ENCODE measurements around the gene FAM114A2. TPM values are rescaled to one million over a fixed set of nuclear protein-coding genes. Genes with fewer than 3 reads are reported as not detected.
A peak's percentile ranks its signal among the peaks of the same experiment; 100 is the strongest.

FAM114A2 gene
- polyA plus RNA-seq (20.2 and 24.8 TPM in 2 replicates), polyA minus RNA-seq (22.8 and 29.2 TPM in 2 replicates)

GRCh38 chr5:154038707-154039457 is at the start of gene FAM114A2, which contains the start of gene MFAP3:
Gene FAM114A2 (minus strand): TSS chr5:154038910. CDS start chr5:154034953, 3,957 bp downstream.
Gene MFAP3 (plus strand): TSS chr5:154038967. CDS start chr5:154049723, 10,756 bp downstream.
- H3K9ac ChIP-seq (ENCODE audit: low read length): peak within 1 kb of the TSS; percentile 80
- peak within 1 kb of the TSS; percentile 81 for H2AFZ ChIP-seq (ENCODE audit: low read depth, low read length)
- peaks cover 30% of the 10 kb centered on the region for H3K79me2 ChIP-seq (replicated peaks; ENCODE audit: insufficient read depth, low read length)
- H3K4me3 ChIP-seq (ENCODE audit: low read length): peak within 1 kb of the TSS; percentile 83
- H3K9me3 ChIP-seq (ENCODE audit: low read length): no peaks in the 10 kb centered on the region
- H3K27me3 ChIP-seq (ENCODE audit: insufficient read depth, low read depth, low read length): no peaks in the 10 kb centered on the region
- no peaks in the 10 kb centered on the region for H3F3A ChIP-seq (ENCODE audit: insufficient read depth, low read length, poor library complexity, severe bottlenecking)
- peak within 1 kb of the TSS; percentile 75 for H3K27ac ChIP-seq (ENCODE audit: low read length)
- H3K4me2 ChIP-seq (ENCODE audit: low read length): peak within 1 kb of the TSS; percentile 86
- H3K36me3 ChIP-seq (ENCODE audit: insufficient read depth, low read length): no peaks in the 10 kb centered on the region
- H4K20me1 ChIP-seq (ENCODE audit: insufficient read depth): no peaks in the 10 kb centered on the region
- TF ChIP-seq REST (IDR thresholded peaks at IDR 0.05; ENCODE audit: borderline replicate concordance): peak; percentile 66
- TF ChIP-seq TAF1 (IDR thresholded peaks at IDR 0.05; ENCODE audit: low read depth): peak; percentile 75
- no peak for TF ChIP-seq RAD21 (conservative IDR thresholded peaks at IDR 0.05)
- TF ChIP-seq EP300 (conservative IDR thresholded peaks at IDR 0.05; ENCODE audit: poor library complexity, severe bottlenecking): peak; percentile 47
- peak; percentile 94 for TF ChIP-seq POLR2AphosphoS5 (IDR thresholded peaks at IDR 0.05)
- TF ChIP-seq CTCF (IDR thresholded peaks at IDR 0.05; ENCODE audit: poor library complexity, severe bottlenecking): peak; percentile 18
- TF ChIP-seq SMC3 (conservative IDR thresholded peaks at IDR 0.05; ENCODE audit: poor library complexity): peak; percentile 48
- TF ChIP-seq MXI1 (conservative IDR thresholded peaks at IDR 0.05; ENCODE audit: poor library complexity, severe bottlenecking): peak; percentile 87
- no peak for TF ChIP-seq EZH2 (IDR thresholded peaks at IDR 0.05; ENCODE audit: borderline replicate concordance, insufficient read depth, low read length, poor library complexity, severe bottlenecking)
- H3K9me2 ChIP-seq (ENCODE audit: insufficient read depth, low read length): no peaks in the 10 kb centered on the region

- Histone ChIP-seq H3K36me3 (ENCODE audit: insufficient read depth, low read length) (no peaks in the 10 kb centered on the region), H3K9me2 (ENCODE audit: insufficient read depth, low read length) (no peaks in the 10 kb centered on the region), H3K27me3 (ENCODE audit: insufficient read depth, low read depth, low read length) (no peaks in the 10 kb centered on the region), H3K27ac (ENCODE audit: low read length) (peak overlapping the region; percentile 82), H4K20me1 (ENCODE audit: insufficient read depth) (no peaks in the 10 kb centered on the region), H3K9ac (ENCODE audit: low read length) (peak overlapping the region; percentile 24), H3K9me3 (ENCODE audit: low read length) (no peaks in the 10 kb centered on the region), H3K4me3 (ENCODE audit: low read length) (peak overlapping the region; percentile 32), H3K4me2 (ENCODE audit: low read length) (peak overlapping the region; percentile 35), H2AFZ (ENCODE audit: low read depth, low read length) (no peak overlapping the region), H3K79me2 (replicated peaks; ENCODE audit: insufficient read depth, low read length) (no peaks in the 10 kb centered on the region), H3F3A (ENCODE audit: insufficient read depth, low read length, poor library complexity, severe bottlenecking) (peaks cover 5% of the 10 kb centered on the region)
- TF ChIP-seq EP300 (conservative IDR thresholded peaks at IDR 0.05; ENCODE audit: poor library complexity, severe bottlenecking): peak; percentile 98
- peak; percentile 96 for TF ChIP-seq POLR2AphosphoS5 (IDR thresholded peaks at IDR 0.05)
- TF ChIP-seq CTCF (IDR thresholded peaks at IDR 0.05; ENCODE audit: poor library complexity, severe bottlenecking): no peak
Observed at GRCh38 chr5:154087260-154087659, 48.5 kb upstream of the FAM114A2 start.
